Activated B cell treated with CpG ODN at 0.5 μM for 24 hours (primary cell): ENCODE measurements around the gene ATP5MC3. TPM values are rescaled to one million over a fixed set of nuclear protein-coding genes. Genes with fewer than 3 reads are reported as not detected.

ENCODE experiments used
- ATAC-seq: fragments of 200-7000 bp; cut with Tn5 transposase; one replicate; pipeline ENCODE4 v1.10.0; 2021; ENCODE audit warnings: low read depth, mild to moderate bottlenecking, moderate library complexity
- CTCF ChIA-PET: fragments of 350-600 bp; sonication (Branson Sonifier 250); formaldehyde crosslinking; loops from one replicate; lab custom pipeline; 2021; ENCODE audit warnings: antibody characterized with exemption; lab: Charles Lee
- POLR2A ChIA-PET: fragments of 350-600 bp; sonication (Branson Sonifier 250); formaldehyde crosslinking; loops from one replicate; lab custom pipeline; 2021; ENCODE audit warnings: antibody characterized with exemption; lab: Charles Lee
- DNase-seq: peaks from one replicate; pipeline ENCODE4 v3.0.0; 2022
- H3K27ac Mint-ChIP-seq: one replicate; pipeline ENCODE4 v1.8.0; 2020; ENCODE audit warnings: mixed read lengths
- H3K27me3 Mint-ChIP-seq: one replicate; pipeline ENCODE4 v1.8.0; 2021; ENCODE audit warnings: mixed read lengths
- H3K36me3 Mint-ChIP-seq: one replicate; pipeline ENCODE4 v1.8.0; 2021; ENCODE audit warnings: low read depth, mixed read lengths
- H3K4me1 Mint-ChIP-seq: one replicate; pipeline ENCODE4 v1.8.0; 2021; ENCODE audit warnings: mixed read lengths
- H3K4me3 Mint-ChIP-seq: one replicate; pipeline ENCODE4 v1.8.0; 2020; ENCODE audit warnings: mild to moderate bottlenecking, mixed read lengths
- H3K9me3 Mint-ChIP-seq: one replicate; pipeline ENCODE4 v1.8.0; 2020; ENCODE audit warnings: mixed read lengths
- CTCF ChIP-seq: fragments of 200-600 bp; IDR thresholded peaks from one replicate; pipeline ENCODE4 v1.8.0; 2022; ENCODE audit warnings: antibody characterized with exemption, mild to moderate bottlenecking
- intact Hi-C: fragments of 100-400 bp; cut with micrococcal nuclease; formaldehyde crosslinking; loops from one replicate; pipeline ENCODE4 v1.15.1; 2024
- total RNA-seq: library from RNA; stranded (reverse); gene quantifications from 2 replicates; pipeline ENCODE4 v1.2.3, GENCODE V29; 2022

Gene ATP5MC3
- total RNA-seq, 1 donor from 2014 or later: 147 TPM

- ATAC-seq: no peak
These were observed 29.3 kb downstream of the ATP5MC3 start for GRCh38 chr2:175152242-175152641.

GRCh38 chr2:175151791-175152190 is 29.7 kb downstream of the ATP5MC3 start:
- intact Hi-C loops: no loop called here
- POLR2A ChIA-PET: no interaction called here
- DNase-seq (no peak), ATAC-seq (no peak)
- Mint-ChIP-seq H3K27me3 (no peaks in the 10 kb centered on the region), H3K9me3 (no peaks in the 10 kb centered on the region), H3K4me1 (peaks cover 33% of the 10 kb centered on the region), H3K36me3 (peaks cover 32% of the 10 kb centered on the region), H3K27ac (no peak overlapping the region), H3K4me3 (no peak overlapping the region)
- TF ChIP-seq CTCF: no peak
- CTCF ChIA-PET: interaction anchor here (0.8 kb wide), 1 partner anchor 51 kb away, joined by 3 read pairs; no protein-coding TSS in a partner anchor

More at GRCh38 chr2:175152242-175152641, 29.3 kb downstream of the ATP5MC3 start:
- ChIA-PET POLR2A (no interaction called here), CTCF (interaction anchor here (0.8 kb wide), 1 partner anchor 51 kb away, joined by 3 read pairs; no protein-coding TSS in a partner anchor)
- Mint-ChIP-seq H3K4me3 (no peak overlapping the region), H3K27ac (no peak overlapping the region), H3K4me1 (peaks cover 36% of the 10 kb centered on the region), H3K9me3 (no peaks in the 10 kb centered on the region), H3K27me3 (no peaks in the 10 kb centered on the region), H3K36me3 (peaks cover 33% of the 10 kb centered on the region)
- no peak for DNase-seq
- intact Hi-C loops: no loop called here
- TF ChIP-seq CTCF: no peak

GRCh38 chr2:175147186-175147585 is 34.3 kb downstream of the ATP5MC3 start:
- POLR2A ChIA-PET: no interaction called here

GRCh38 chr2:175143678-175144077 is 37.8 kb downstream of the ATP5MC3 start:
- Mint-ChIP-seq H3K27me3 (no peaks in the 10 kb centered on the region), H3K27ac (no peak overlapping the region), H3K36me3 (peaks cover 56% of the 10 kb centered on the region), H3K4me3 (no peak overlapping the region), H3K9me3 (no peaks in the 10 kb centered on the region), H3K4me1 (peaks cover 12% of the 10 kb centered on the region)
- POLR2A ChIA-PET: no interaction called here
- DNase-seq (no peak), ATAC-seq (no peak)
- intact Hi-C loops: no loop called here
- CTCF ChIA-PET: no interaction called here
- no peak for TF ChIP-seq CTCF

More at GRCh38 chr2:175147186-175147585, 34.3 kb downstream of the ATP5MC3 start:
- no peak overlapping the region for H3K4me3 Mint-ChIP-seq
- DNase-seq (no peak), ATAC-seq (no peak)
- CTCF ChIA-PET: no interaction called here
- no peak overlapping the region for H3K27ac Mint-ChIP-seq
- H3K27me3 Mint-ChIP-seq: no peaks in the 10 kb centered on the region
- no peaks in the 10 kb centered on the region for H3K9me3 Mint-ChIP-seq
- intact Hi-C loops: no loop called here
- H3K36me3 Mint-ChIP-seq: peaks cover 53% of the 10 kb centered on the region
- no peak for TF ChIP-seq CTCF
- H3K4me1 Mint-ChIP-seq: peaks cover 16% of the 10 kb centered on the region

- no peak overlapping the region for H3K27ac Mint-ChIP-seq
- no peaks in the 10 kb centered on the region for H3K27me3 Mint-ChIP-seq
- no peak overlapping the region for H3K4me3 Mint-ChIP-seq
- intact Hi-C loops: no loop called here
- DNase-seq (no peak), ATAC-seq (no peak)
- peaks cover 56% of the 10 kb centered on the region for H3K36me3 Mint-ChIP-seq
- TF ChIP-seq CTCF: no peak
- POLR2A ChIA-PET: no interaction called here
- H3K4me1 Mint-ChIP-seq: peaks cover 10% of the 10 kb centered on the region
- no peaks in the 10 kb centered on the region for H3K9me3 Mint-ChIP-seq
- CTCF ChIA-PET: no interaction called here
These were observed 38.3 kb downstream of the ATP5MC3 start for GRCh38 chr2:175143191-175143590.
